HL-60 (cell line): ENCODE data around the gene CD37.

Experiments
- DNase-seq, 2 experiments: peaks; one replicate each; pipeline ENCODE4 v3.0.0-alpha.2; 2010 to 2020; ENCODE audit warnings: low read depth in 1 of 2, low spot score in 1 of 2
- H3K27ac ChIP-seq: fragments of 250-450 bp; sonication (Bioruptor Pico); replicated peaks from 2 replicates; pipeline ENCODE4 v1.5.1; 2020; ENCODE audit warnings: mild to moderate bottlenecking, moderate library complexity
- H3K27me3 ChIP-seq: fragments of 250-450 bp; sonication (Bioruptor Pico); 2 replicates; pipeline ENCODE4 v1.5.1; 2021; ENCODE audit warnings: mild to moderate bottlenecking, moderate library complexity; ENCODE audit not compliant: insufficient read depth, poor library complexity, severe bottlenecking
- H3K4me3 ChIP-seq: replicated peaks from 2 replicates; pipeline ENCODE4 v1.5.1; 2011; ENCODE audit warnings: mild to moderate bottlenecking, control low read depth, low read length; ENCODE audit not compliant: insufficient read depth
- CTCF ChIP-seq: IDR thresholded peaks from one replicate; pipeline ENCODE4 v1.5.1; 2011; ENCODE audit warnings: low read length, control low read depth, inconsistent platforms; ENCODE audit not compliant: insufficient read depth
- GABPA ChIP-seq: IDR thresholded peaks from 2 replicates; pipeline ENCODE4 v1.6.1; 2012; ENCODE audit warnings: low read depth
- POLR2AphosphoS5 ChIP-seq: IDR thresholded peaks from 2 replicates; pipeline ENCODE4 v1.6.1; 2012; ENCODE audit warnings: low read depth
- REST ChIP-seq: IDR thresholded peaks from 2 replicates; pipeline ENCODE4 v1.6.1; 2012; ENCODE audit warnings: low read depth; ENCODE audit not compliant: insufficient replicate concordance
- SPI1 ChIP-seq: IDR thresholded peaks from 2 replicates; pipeline ENCODE4 v1.6.1; 2012; ENCODE audit warnings: low read depth, mild to moderate bottlenecking, borderline replicate concordance

CD37 gene

GRCh38 chr19:49357186-49357585, 22.0 kb downstream of the CD37 start:
- Histone ChIP-seq H3K27ac (no peak overlapping the region), H3K27me3 (peaks cover 13% of the 10 kb centered on the region), H3K4me3 (no peak overlapping the region)
- no peak for TF ChIP-seq REST
- TF ChIP-seq SPI1, result no peak
- no peak for TF ChIP-seq POLR2AphosphoS5
- TF ChIP-seq CTCF, result no peak
- TF ChIP-seq GABPA, result no peak
- no peak for DNase-seq

- H3K27me3 ChIP-seq, result peaks cover 29% of the 10 kb centered on the region
- no peak for DNase-seq
- H3K4me3 ChIP-seq, result no peak overlapping the region
- H3K27ac ChIP-seq, result no peak overlapping the region
- TF ChIP-seq CTCF (no peak), GABPA (no peak), SPI1 (no peak), POLR2AphosphoS5 (no peak), REST (no peak)
These were observed 24.9 kb downstream of the CD37 start for GRCh38 chr19:49359851-49360820.

- DNase-seq, result no peak
- no peak overlapping the region for H3K27ac ChIP-seq
- H3K4me3 ChIP-seq, result no peak overlapping the region
- no peak for TF ChIP-seq SPI1
- no peak for TF ChIP-seq REST
- TF ChIP-seq POLR2AphosphoS5, result no peak
- no peak for TF ChIP-seq GABPA
- TF ChIP-seq CTCF, result no peak
- peaks cover 26% of the 10 kb centered on the region for H3K27me3 ChIP-seq
These were observed 26.3 kb downstream of the CD37 start for GRCh38 chr19:49361438-49362047.
